Mucosa of descending colon (tissue), 3 donors: ENCODE data around the gene UBA6. TPM values are rescaled to one million over a fixed set of nuclear protein-coding genes. Genes with fewer than 3 reads are reported as not detected.

Experiments
- ATAC-seq: fragments of 200-7000 bp; cut with Tn5 transposase; one replicate; pipeline ENCODE4 v1.9.1; 2020; ENCODE audit warnings: mild to moderate bottlenecking, moderate library complexity
- DNase-seq, 3 donors: peaks; one replicate each; pipeline ENCODE4 v3.0.0-alpha.2; 2020
- H3K36me3 ChIP-seq: fragments of 200-600 bp; one replicate; pipeline ENCODE4 v1.8.0; 2021; ENCODE audit warnings: low read depth, mild to moderate bottlenecking
- H3K4me1 ChIP-seq: fragments of 200-600 bp; one replicate; pipeline ENCODE4 v1.8.0; 2021; ENCODE audit warnings: low read depth, mild to moderate bottlenecking
- H3K4me3 ChIP-seq: fragments of 200-600 bp; one replicate; pipeline ENCODE4 v1.8.0; 2021; ENCODE audit warnings: mild to moderate bottlenecking
- H3K9me3 ChIP-seq: fragments of 200-600 bp; one replicate; pipeline ENCODE4 v1.8.0; 2021; ENCODE audit warnings: mild to moderate bottlenecking
- CTCF ChIP-seq: fragments of 200-600 bp; IDR thresholded peaks from one replicate; pipeline ENCODE4 v1.8.0; 2022; ENCODE audit warnings: antibody characterized with exemption, mild to moderate bottlenecking
- intact Hi-C, 2 donors: fragments of 100-400 bp; cut with DNase I in 1 of 2; cut with micrococcal nuclease in 1 of 2; formaldehyde crosslinking; loops; one replicate each; pipeline versions ENCODE4 v1.11.0 to v1.11.1; 2022; cut with DNase I, micrococcal nuclease
- total RNA-seq, 3 donors: library from RNA; stranded (reverse); fragmentation: NEBNext Ultra II Directional in 2 of 3; extraction: Animal tissue kit (Norgen Biotek cat#: 25700) in 2 of 3; gene quantifications; one replicate each; pipeline versions ENCODE4 v1.2.1 to v1.2.4, GENCODE V29; 2021 to 2023
- donor health status: DM: no; HTN: no; CAD: no; lungs with moderate emphysema.
- donor health status: DM: no; HTN: no; CAD: no.
- donor health status: DM: no; HTN: yes; CAD: no.

The UBA6 gene
- total RNA-seq, 3 donors from 2014 or later, result 35.1 to 49.2 (median 47.9) TPM

DNA sequence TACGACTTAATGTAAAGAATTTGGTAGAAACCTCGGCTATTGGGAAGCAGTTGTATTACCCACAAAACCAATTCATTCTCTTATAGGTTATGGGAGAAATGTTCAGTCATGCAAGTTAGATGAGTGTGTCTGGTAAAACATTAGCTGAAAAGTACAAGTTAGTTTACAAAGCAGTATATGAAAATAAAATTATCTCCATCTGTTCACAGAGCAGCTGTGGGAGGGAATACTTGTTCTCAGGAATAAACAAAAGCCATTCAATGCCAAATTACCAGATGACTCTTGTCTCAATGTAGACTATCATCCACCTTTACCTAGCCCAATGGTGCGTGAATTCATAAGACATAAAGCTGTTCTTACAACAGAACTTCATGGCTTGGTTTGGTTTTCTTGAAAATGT is 113.8 kb downstream of the UBA6 start:
- Histone ChIP-seq H3K4me1 (no peaks in the 10 kb centered on the region), H3K36me3 (no peaks in the 10 kb centered on the region), H3K4me3 (no peak overlapping the region), H3K9me3 (no peaks in the 10 kb centered on the region)
- ATAC-seq, result no peak
- intact Hi-C loops, result no loop called here
- no peak for TF ChIP-seq CTCF
- DNase-seq, result no peak

DNA sequence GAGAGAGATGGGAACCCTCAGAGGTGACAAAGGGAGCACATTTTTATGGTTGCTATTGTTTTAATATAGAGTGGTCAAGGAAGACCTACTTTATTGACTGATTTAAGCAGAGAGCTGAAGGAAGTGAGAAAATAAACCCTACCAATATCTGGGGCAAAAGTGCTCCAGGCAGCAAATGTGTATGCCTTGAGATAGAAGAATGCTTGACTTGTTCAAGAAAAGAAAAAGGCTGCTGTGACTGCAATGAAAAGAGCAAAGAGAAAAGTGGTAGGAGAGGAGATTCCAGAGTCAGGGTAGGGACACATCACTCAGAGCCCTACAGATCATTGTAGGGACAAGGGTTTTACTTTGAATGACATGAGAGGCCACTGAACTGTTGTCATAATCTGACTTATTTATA is 116.5 kb downstream of the UBA6 start:
- TF ChIP-seq CTCF, result no peak
- Histone ChIP-seq H3K9me3 (no peaks in the 10 kb centered on the region), H3K4me3 (no peak overlapping the region), H3K4me1 (no peaks in the 10 kb centered on the region), H3K36me3 (no peaks in the 10 kb centered on the region)
- intact Hi-C loops, result no loop called here
- no peak for ATAC-seq
- no peak for DNase-seq

GRCh38 chr4:67581913-67582312 is 119.0 kb downstream of the UBA6 start:
- DNase-seq (no peak), ATAC-seq (no peak)
- intact Hi-C loops, result no loop called here
- no peaks in the 10 kb centered on the region for H3K36me3 ChIP-seq
- TF ChIP-seq CTCF, result no peak
- no peaks in the 10 kb centered on the region for H3K9me3 ChIP-seq
- H3K4me3 ChIP-seq, result no peak overlapping the region
- H3K4me1 ChIP-seq, result no peaks in the 10 kb centered on the region

GRCh38 chr4:67581208-67581857 is 119.6 kb downstream of the UBA6 start:
- intact Hi-C loops, result no loop called here
- Histone ChIP-seq H3K36me3 (no peaks in the 10 kb centered on the region), H3K9me3 (no peaks in the 10 kb centered on the region), H3K4me3 (no peak overlapping the region), H3K4me1 (no peaks in the 10 kb centered on the region)
- ATAC-seq (no peak), DNase-seq (no peak)
- TF ChIP-seq CTCF, result no peak

- intact Hi-C loops, result no loop called here
- DNase-seq (no peak), ATAC-seq (no peak)
- no peaks in the 10 kb centered on the region for H3K4me1 ChIP-seq
- H3K9me3 ChIP-seq, result no peaks in the 10 kb centered on the region
- H3K36me3 ChIP-seq, result no peaks in the 10 kb centered on the region
- TF ChIP-seq CTCF, result no peak
- H3K4me3 ChIP-seq, result no peak overlapping the region
These were observed 120.4 kb downstream of the UBA6 start for GRCh38 chr4:67580577-67580976.

- ATAC-seq (no peak), DNase-seq (no peak)
- intact Hi-C loops, result no loop called here
- H3K4me1 ChIP-seq, result no peaks in the 10 kb centered on the region
- H3K9me3 ChIP-seq, result no peaks in the 10 kb centered on the region
- TF ChIP-seq CTCF, result no peak
- H3K36me3 ChIP-seq, result no peaks in the 10 kb centered on the region
- no peak overlapping the region for H3K4me3 ChIP-seq
These were observed 124.4 kb downstream of the UBA6 start for GRCh38 chr4:67576538-67576937.
